ENCODE results near the gene SPATA31E1. TPM values are rescaled to one million over a fixed set of nuclear protein-coding genes. Genes with fewer than 3 reads are reported as not detected.
A peak's percentile ranks its signal among the peaks of the same experiment; 100 is the strongest.
"Not testable (repeated sequence)": the region's sequence is repeated elsewhere in the genome, so short reads cannot be mapped to it uniquely, and the experiment has no call there.

Gene SPATA31E1
- total and polyA plus RNA-seq, 8 donors: 0.02 TPM; not detected in 7

GRCh38 chr9:87842878-87843585 is 39.6 kb upstream of the SPATA31E1 start:
- Histone ChIP-seq H3K27ac (no peak overlapping the region), H3K9me3 (no peaks in the 10 kb centered on the region), H3K4me3 (no peak overlapping the region), H3K27me3 (no peaks in the 10 kb centered on the region), H3K4me1 (no peaks in the 10 kb centered on the region), H3K36me3 (no peaks in the 10 kb centered on the region)
- ATAC-seq: no peak
- TF ChIP-seq CTCF (IDR thresholded peaks at IDR 0.05): no peak
- intact Hi-C loops (cut with DNase I): no loop called here
- no peak for DNase-seq
- FAIRE-seq: no peak
- 95 to 97% methylated on average over 28 of the region's 28 CpGs for WGBS, 2 donors

GRCh38 chr9:87844506-87844905 is 38.2 kb upstream of the SPATA31E1 start:
- H3K27ac ChIP-seq: no peak overlapping the region
- no peaks in the 10 kb centered on the region for H3K27me3 ChIP-seq
- no peak for FAIRE-seq
- H3K9me3 ChIP-seq: no peaks in the 10 kb centered on the region
- no peaks in the 10 kb centered on the region for H3K4me1 ChIP-seq
- no peak overlapping the region for H3K4me3 ChIP-seq
- no peak for TF ChIP-seq CTCF (IDR thresholded peaks at IDR 0.05)
- intact Hi-C loops (cut with DNase I): no loop called here
- 33% methylated on average over 2 of the region's 2 CpGs for WGBS, 2 donors
- H3K36me3 ChIP-seq: no peaks in the 10 kb centered on the region
- DNase-seq: no peak
- no peak for ATAC-seq

GRCh38 chr9:87847817-87848216 is 34.9 kb upstream of the SPATA31E1 start:
- FAIRE-seq (peak; percentile 43), DNase-seq (peak in 3 of 6 donors; percentile 32 to 49 (median 45)), ATAC-seq (peak in 3 of 4 donors; percentile 71 to 91 (median 89))
- H3K36me3 ChIP-seq; intact Hi-C loops (cut with DNase I); H3K27ac ChIP-seq; H3K4me1 ChIP-seq; H3K9me3 ChIP-seq; H3K27me3 ChIP-seq; H3K4me3 ChIP-seq: not testable (repeated sequence)
- WGBS, 2 donors: 51 to 55% methylated on average over 2 of the region's 2 CpGs

- H3K27me3 ChIP-seq: no peaks in the 10 kb centered on the region
- WGBS, 2 donors: 86 to 91% methylated on average over 3 of the region's 3 CpGs
- DNase-seq (no peak), ATAC-seq (no peak), FAIRE-seq (no peak)
- no peak overlapping the region for H3K27ac ChIP-seq
- intact Hi-C loops (cut with DNase I): no loop called here
- no peaks in the 10 kb centered on the region for H3K36me3 ChIP-seq
- no peaks in the 10 kb centered on the region for H3K9me3 ChIP-seq
- no peak for TF ChIP-seq CTCF (IDR thresholded peaks at IDR 0.05)
- no peak overlapping the region for H3K4me3 ChIP-seq
- no peaks in the 10 kb centered on the region for H3K4me1 ChIP-seq
Observed at GRCh38 chr9:87849144-87849758, 33.4 kb upstream of the SPATA31E1 start.

GRCh38 chr9:87850391-87850790 is 32.3 kb upstream of the SPATA31E1 start:
- Histone ChIP-seq H3K27me3 (no peaks in the 10 kb centered on the region), H3K9me3 (no peaks in the 10 kb centered on the region), H3K4me3 (no peak overlapping the region), H3K4me1 (no peaks in the 10 kb centered on the region), H3K27ac (no peak overlapping the region), H3K36me3 (no peaks in the 10 kb centered on the region)
- DNase-seq: no peak
- no peak for TF ChIP-seq CTCF (IDR thresholded peaks at IDR 0.05)
- FAIRE-seq: no peak
- no peak for ATAC-seq
- 65 to 82% methylated on average over 4 of the region's 4 CpGs for WGBS, 2 donors
- intact Hi-C loops (cut with DNase I): no loop called here

GRCh38 chr9:87851186-87851585 is 31.5 kb upstream of the SPATA31E1 start:
- intact Hi-C loops (cut with DNase I); FAIRE-seq: not testable (repeated sequence)
- WGBS, 2 donors: 77 to 79% methylated on average over 4 of the region's 4 CpGs

More at GRCh38 chr9:87851186-87851585, 31.5 kb upstream of the SPATA31E1 start:
- H3K4me1 ChIP-seq, ATAC-seq, H3K27ac ChIP-seq, H3K36me3 ChIP-seq, H3K9me3 ChIP-seq, H3K27me3 ChIP-seq, H3K4me3 ChIP-seq, DNase-seq: not testable (repeated sequence)

Data from pancreas (tissue), 10 donors.